IPS-20b (cell line): ENCODE data around the gene RAB7B.

Experiments
- H3K27ac ChIP-seq: one replicate; pipeline ENCODE4 v1.5.1; 2013; ENCODE audit warnings: low read length
- H3K27me3 ChIP-seq: 2 replicates; pipeline ENCODE4 v1.6.1; 2013; ENCODE audit warnings: mild to moderate bottlenecking, low read length, inconsistent platforms; ENCODE audit not compliant: insufficient read depth
- H3K36me3 ChIP-seq: 2 replicates; pipeline ENCODE4 v1.6.1; 2013; ENCODE audit warnings: low read depth, mild to moderate bottlenecking, inconsistent platforms, low read length, moderate library complexity; ENCODE audit not compliant: insufficient read depth
- H3K4me1 ChIP-seq: 2 replicates; pipeline ENCODE4 v1.6.1; 2013; ENCODE audit warnings: mild to moderate bottlenecking, control low read depth, inconsistent platforms, low read length, moderate library complexity; ENCODE audit not compliant: insufficient read depth
- H3K4me3 ChIP-seq: 2 replicates; pipeline ENCODE4 v1.5.1; 2013; ENCODE audit warnings: mild to moderate bottlenecking, low read length, inconsistent platforms
- H3K9ac ChIP-seq: 2 replicates; pipeline ENCODE4 v1.6.1; 2013; ENCODE audit warnings: low read depth, mild to moderate bottlenecking, inconsistent platforms, low read length, moderate library complexity
- H3K9me3 ChIP-seq: 2 replicates; pipeline ENCODE4 v1.6.1; 2013; ENCODE audit warnings: mild to moderate bottlenecking, low read depth, low read length, inconsistent platforms; ENCODE audit not compliant: insufficient read depth

The RAB7B gene

DNA sequence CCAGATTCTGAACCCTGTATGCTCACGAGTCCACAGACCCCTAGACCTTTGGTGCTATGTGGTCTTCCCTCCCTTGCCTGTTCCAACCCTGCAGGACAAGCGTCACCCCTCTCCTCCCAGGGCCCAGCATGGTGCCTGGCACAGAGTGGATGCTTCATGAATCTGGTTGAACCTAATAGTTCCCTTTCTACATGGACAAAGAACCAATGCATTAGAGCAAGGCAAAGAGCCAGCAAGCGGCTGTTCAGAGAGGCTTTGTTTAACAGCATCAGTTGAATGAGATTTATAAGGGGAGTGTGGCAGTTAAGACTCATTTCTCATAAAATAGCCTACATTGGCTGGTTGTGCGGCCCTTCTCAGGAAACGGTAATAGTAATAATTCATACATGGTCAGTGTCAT, 74.9 kb downstream of the RAB7B start:
- H3K27ac ChIP-seq, result no peak overlapping the region
- H3K9me3 ChIP-seq, result no peaks in the 10 kb centered on the region
- H3K4me3 ChIP-seq, result no peak overlapping the region
- no peaks in the 10 kb centered on the region for H3K27me3 ChIP-seq
- H3K4me1 ChIP-seq, result peaks cover 3% of the 10 kb centered on the region; the same call in 1 of the 2 replicates
- no peaks in the 10 kb centered on the region for H3K36me3 ChIP-seq
- no peak overlapping the region for H3K9ac ChIP-seq

DNA sequence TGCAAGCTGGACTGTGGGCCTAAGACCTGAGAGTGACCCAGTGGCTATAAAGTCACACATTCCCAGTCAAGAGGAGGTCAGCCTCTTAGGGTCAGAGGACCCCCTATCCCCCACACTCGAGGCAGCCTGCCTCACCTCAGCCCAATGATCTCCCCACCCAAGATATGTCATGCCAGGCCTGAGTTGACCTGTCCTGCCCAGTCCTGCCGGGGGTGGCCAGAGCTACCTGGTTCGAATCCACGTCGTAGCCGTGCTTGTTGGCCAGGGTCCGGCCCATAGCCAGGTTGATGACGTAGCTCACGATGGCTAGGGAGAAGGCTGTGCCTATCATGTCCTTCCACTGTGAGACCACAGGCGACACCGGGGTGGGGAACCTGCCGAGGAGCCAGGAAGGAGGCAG, 75.5 kb downstream of the RAB7B start:
- H3K9me3 ChIP-seq, result no peaks in the 10 kb centered on the region
- no peak overlapping the region for H3K27ac ChIP-seq
- H3K27me3 ChIP-seq, result no peaks in the 10 kb centered on the region
- no peaks in the 10 kb centered on the region for H3K36me3 ChIP-seq
- H3K4me3 ChIP-seq, result no peak overlapping the region
- no peak overlapping the region for H3K9ac ChIP-seq
- H3K4me1 ChIP-seq, result no peaks in the 10 kb centered on the region

DNA sequence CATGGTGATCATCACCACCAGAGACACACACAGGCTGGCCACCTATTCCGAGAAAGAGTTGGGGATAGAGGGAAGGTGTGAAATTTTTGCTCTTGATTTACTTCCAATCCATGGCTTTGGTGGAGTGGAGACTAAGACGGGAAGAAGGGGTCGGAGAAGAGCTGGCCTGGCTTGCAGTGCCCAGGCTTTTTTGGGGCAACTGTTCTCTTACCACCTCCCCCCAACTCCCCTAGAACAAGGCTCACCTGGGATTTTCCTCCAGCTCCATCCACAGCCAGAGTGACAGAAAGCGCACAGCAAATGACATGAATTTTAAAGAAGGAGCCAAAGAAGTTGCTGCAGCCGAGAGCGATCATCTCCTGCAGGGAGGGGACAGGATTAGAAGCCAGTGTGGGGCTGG, 75.9 kb downstream of the RAB7B start:
- H3K4me3 ChIP-seq, result no peak overlapping the region
- H3K4me1 ChIP-seq, result no peaks in the 10 kb centered on the region
- no peaks in the 10 kb centered on the region for H3K27me3 ChIP-seq
- no peaks in the 10 kb centered on the region for H3K36me3 ChIP-seq
- no peak overlapping the region for H3K27ac ChIP-seq
- H3K9ac ChIP-seq, result no peak overlapping the region
- H3K9me3 ChIP-seq, result no peaks in the 10 kb centered on the region
